ENCODE results near the gene SFTA2. TPM values are rescaled to one million over a fixed set of nuclear protein-coding genes. Genes with fewer than 3 reads are reported as not detected.

The SFTA2 gene
- total RNA-seq, 1 donor from 2014 or later: not detected

- Histone ChIP-seq H4K20me1 (ENCODE audit: low read depth) (peaks cover 76% of the 10 kb centered on the region), H3K79me2 (ENCODE audit: low read depth) (peaks cover 100% of the 10 kb centered on the region), H3K27ac (peak overlapping the region; percentile 91), H2AFZ (replicated peaks) (no peak overlapping the region), H3K4me2 (peak overlapping the region; percentile 99), H3K9ac (peak overlapping the region; percentile 74), H3K4me3 (peak overlapping the region; percentile 74), H3K4me1 (peaks cover 51% of the 10 kb centered on the region), H3F3A (ENCODE audit: low read depth) (peaks cover 58% of the 10 kb centered on the region), H3K27me3 (no peaks in the 10 kb centered on the region), H3K36me3 (peaks cover 4% of the 10 kb centered on the region), H3K9me3 (ENCODE audit: low read depth) (no peaks in the 10 kb centered on the region)
- peak; percentile 98 for DNase-seq (ENCODE audit: low spot score)
- peaks cover 12% of the 10 kb centered on the region for H3K27me3 Mint-ChIP-seq (ENCODE audit: insufficient read depth, low read depth)
- no peaks in the 10 kb centered on the region for H3K9me3 Mint-ChIP-seq
- peak overlapping the region; percentile 88 for H3K4me3 Mint-ChIP-seq
- TF ChIP-seq EZH2phosphoT487 (IDR thresholded peaks at IDR 0.05) (no peak), EZH2 (IDR thresholded peaks at IDR 0.05) (no peak)
- TF ChIP-seq, protein P1, sequence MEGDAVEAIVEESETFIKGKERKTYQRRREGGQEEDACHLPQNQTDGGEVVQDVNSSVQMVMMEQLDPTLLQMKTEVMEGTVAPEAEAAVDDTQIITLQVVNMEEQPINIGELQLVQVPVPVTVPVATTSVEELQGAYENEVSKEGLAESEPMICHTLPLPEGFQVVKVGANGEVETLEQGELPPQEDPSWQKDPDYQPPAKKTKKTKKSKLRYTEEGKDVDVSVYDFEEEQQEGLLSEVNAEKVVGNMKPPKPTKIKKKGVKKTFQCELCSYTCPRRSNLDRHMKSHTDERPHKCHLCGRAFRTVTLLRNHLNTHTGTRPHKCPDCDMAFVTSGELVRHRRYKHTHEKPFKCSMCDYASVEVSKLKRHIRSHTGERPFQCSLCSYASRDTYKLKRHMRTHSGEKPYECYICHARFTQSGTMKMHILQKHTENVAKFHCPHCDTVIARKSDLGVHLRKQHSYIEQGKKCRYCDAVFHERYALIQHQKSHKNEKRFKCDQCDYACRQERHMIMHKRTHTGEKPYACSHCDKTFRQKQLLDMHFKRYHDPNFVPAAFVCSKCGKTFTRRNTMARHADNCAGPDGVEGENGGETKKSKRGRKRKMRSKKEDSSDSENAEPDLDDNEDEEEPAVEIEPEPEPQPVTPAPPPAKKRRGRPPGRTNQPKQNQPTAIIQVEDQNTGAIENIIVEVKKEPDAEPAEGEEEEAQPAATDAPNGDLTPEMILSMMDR (IDR thresholded peaks at IDR 0.05): no peak
- H3K4me1 Mint-ChIP-seq: peaks cover 65% of the 10 kb centered on the region
- peak overlapping the region; percentile 100 for H3K27ac Mint-ChIP-seq
- peaks cover 17% of the 10 kb centered on the region for H3K36me3 Mint-ChIP-seq
Observed at GRCh38 chr6:30885999-30886896, 45.7 kb downstream of the SFTA2 start.

DNA sequence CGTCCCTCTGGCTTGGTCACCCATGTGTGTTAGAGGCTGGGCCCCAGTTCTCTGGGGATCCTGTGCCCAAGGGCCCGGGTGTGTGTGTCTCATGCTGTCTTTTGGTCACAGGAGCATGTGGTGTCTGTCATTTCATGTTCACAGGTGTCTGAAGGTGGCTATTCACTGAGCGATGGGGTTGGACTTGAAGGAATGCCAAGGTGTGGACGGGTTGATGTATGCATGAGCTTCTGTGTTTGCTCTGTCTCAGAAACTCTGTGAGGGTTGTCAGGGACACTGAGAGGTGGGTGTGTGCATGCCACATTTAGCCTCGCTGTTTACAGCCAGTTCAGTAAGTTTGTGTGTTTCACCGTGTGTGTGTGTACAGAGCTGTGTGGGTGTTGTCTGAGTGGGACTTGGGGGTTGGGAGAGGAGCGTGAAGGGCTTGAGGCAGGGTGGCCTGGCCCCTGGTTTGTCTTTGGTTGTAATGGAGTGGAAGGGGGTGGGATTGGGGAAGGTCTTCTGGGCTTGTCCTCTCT is 46.4 kb downstream of the SFTA2 start:
- H3K27me3 Mint-ChIP-seq (ENCODE audit: insufficient read depth, low read depth): peaks cover 14% of the 10 kb centered on the region
- peaks cover 68% of the 10 kb centered on the region for H3K4me1 Mint-ChIP-seq
- peaks cover 4% of the 10 kb centered on the region for H3K36me3 ChIP-seq
- DNase-seq (ENCODE audit: low spot score): peak; percentile 26
- peaks cover 51% of the 10 kb centered on the region for H3K4me1 ChIP-seq
- H3K36me3 Mint-ChIP-seq: peaks cover 17% of the 10 kb centered on the region
- H3F3A ChIP-seq (ENCODE audit: low read depth): peaks cover 63% of the 10 kb centered on the region
- H2AFZ ChIP-seq (replicated peaks): no peak overlapping the region
- no peaks in the 10 kb centered on the region for H3K9me3 Mint-ChIP-seq
- peak overlapping the region; percentile 74 for H3K9ac ChIP-seq
- H3K4me3 Mint-ChIP-seq: peak overlapping the region; percentile 88
- peaks cover 69% of the 10 kb centered on the region for H4K20me1 ChIP-seq (ENCODE audit: low read depth)
- peak overlapping the region; percentile 91 for H3K27ac ChIP-seq
- H3K79me2 ChIP-seq (ENCODE audit: low read depth): peaks cover 97% of the 10 kb centered on the region
- H3K9me3 ChIP-seq (ENCODE audit: low read depth): no peaks in the 10 kb centered on the region
- H3K4me2 ChIP-seq: peak overlapping the region; percentile 99
- TF ChIP-seq EZH2 (IDR thresholded peaks at IDR 0.05) (no peak), EZH2phosphoT487 (IDR thresholded peaks at IDR 0.05) (no peak)
- TF ChIP-seq, protein P1 (IDR thresholded peaks at IDR 0.05): no peak
- peak overlapping the region; percentile 74 for H3K4me3 ChIP-seq
- H3K27ac Mint-ChIP-seq: peak overlapping the region; percentile 100
- no peaks in the 10 kb centered on the region for H3K27me3 ChIP-seq

DNA sequence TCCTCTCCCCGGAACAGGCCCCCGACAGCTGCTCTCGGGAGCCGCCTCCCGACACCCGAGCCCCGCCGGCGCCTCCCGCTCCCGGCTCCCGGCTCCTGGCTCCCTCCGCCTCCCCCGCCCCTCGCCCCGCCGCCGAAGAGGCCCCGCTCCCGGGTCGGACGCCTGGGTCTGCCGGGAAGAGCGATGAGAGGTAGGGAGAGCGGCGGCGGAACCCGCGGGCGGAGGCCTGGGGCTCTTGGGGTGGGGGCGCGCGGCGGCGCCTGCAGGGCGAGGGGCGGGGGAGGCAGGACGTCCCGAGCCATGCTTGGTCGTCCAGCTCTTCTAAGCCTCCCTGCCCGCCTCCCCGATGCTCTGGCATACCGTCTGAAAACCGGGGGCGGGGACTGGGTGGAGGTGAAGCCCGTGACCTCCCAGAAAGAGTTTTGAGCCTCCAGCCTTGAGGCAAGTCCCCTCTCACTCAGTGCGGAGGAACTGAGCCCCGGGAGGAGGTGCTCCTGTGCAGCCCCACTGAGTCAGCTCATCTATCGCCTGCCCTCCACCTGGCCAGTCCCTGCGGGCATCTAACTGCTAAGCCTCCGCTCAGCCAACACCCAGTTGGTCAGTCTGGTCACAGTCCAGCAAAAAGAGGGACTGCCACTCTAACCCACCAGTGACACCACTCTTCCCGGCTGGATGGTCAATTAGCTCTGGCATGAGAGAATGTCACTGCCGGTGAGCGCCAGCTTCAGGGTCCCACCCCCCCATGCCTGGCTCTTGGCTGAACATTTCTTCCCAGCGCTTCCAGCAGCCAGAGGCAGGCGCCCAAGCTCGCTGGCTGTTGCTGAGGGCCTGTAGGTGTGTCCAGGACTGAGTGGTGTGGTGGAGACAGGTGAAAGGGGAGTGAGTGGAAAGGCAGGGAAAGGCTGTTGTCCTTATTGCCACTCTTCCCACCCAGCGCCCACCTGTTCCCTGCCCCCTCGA is 47.2 kb downstream of the SFTA2 start:
- no peak overlapping the region for H2AFZ ChIP-seq (replicated peaks)
- peak overlapping the region; percentile 74 for H3K4me3 ChIP-seq
- H3K9ac ChIP-seq: peak overlapping the region; percentile 74
- H3K9me3 Mint-ChIP-seq: no peaks in the 10 kb centered on the region
- H3K36me3 Mint-ChIP-seq: peaks cover 9% of the 10 kb centered on the region
- peaks cover 61% of the 10 kb centered on the region for H4K20me1 ChIP-seq (ENCODE audit: low read depth)
- H3K4me1 Mint-ChIP-seq: peaks cover 69% of the 10 kb centered on the region
- peak overlapping the region; percentile 99 for H3K4me2 ChIP-seq
- peak overlapping the region; percentile 88 for H3K4me3 Mint-ChIP-seq
- H3K27ac Mint-ChIP-seq: peak overlapping the region; percentile 100
- TF ChIP-seq, protein P1 (IDR thresholded peaks at IDR 0.05): no peak
- TF ChIP-seq EZH2 (IDR thresholded peaks at IDR 0.05) (no peak), EZH2phosphoT487 (IDR thresholded peaks at IDR 0.05) (no peak)
- peaks cover 4% of the 10 kb centered on the region for H3K36me3 ChIP-seq
- peak overlapping the region; percentile 91 for H3K27ac ChIP-seq
- no peaks in the 10 kb centered on the region for H3K27me3 ChIP-seq
- H3K9me3 ChIP-seq (ENCODE audit: low read depth): no peaks in the 10 kb centered on the region
- peaks cover 15% of the 10 kb centered on the region for H3K27me3 Mint-ChIP-seq (ENCODE audit: insufficient read depth, low read depth)
- H3F3A ChIP-seq (ENCODE audit: low read depth): peaks cover 71% of the 10 kb centered on the region
- H3K4me1 ChIP-seq: peaks cover 51% of the 10 kb centered on the region
- peaks cover 90% of the 10 kb centered on the region for H3K79me2 ChIP-seq (ENCODE audit: low read depth)
- DNase-seq (ENCODE audit: low spot score): peak; percentile 76
